Sigmoid colon (tissue), 4 donors: Measurements from ENCODE around the gene ELP2.

Source experiments
- CTCF ChIP-seq, 4 experiments: fragments of 450-650 bp in 3 of 4; fragments of 200-600 bp in 1 of 4; IDR thresholded peaks; one replicate each; pipeline ENCODE4 v1.5.1; 2016 to 2019; ENCODE audit warnings: antibody characterized with exemption in 4 of 4, mild to moderate bottlenecking in 3 of 4, moderate library complexity in 2 of 4
- EP300 ChIP-seq, 4 donors: sonication (generic); formaldehyde crosslinking; IDR thresholded peaks; one replicate each; pipeline ENCODE4 v1.6.1; 2017; ENCODE audit warnings: antibody characterized with exemption in 4 of 4
- POLR2A ChIP-seq, 2 donors: fragments of 450-650 bp; IDR thresholded peaks; one replicate each; pipeline ENCODE4 v1.6.1; 2016; ENCODE audit warnings: antibody characterized with exemption in 2 of 2, mild to moderate bottlenecking in 2 of 2, moderate library complexity in 2 of 2
- POLR2AphosphoS5 ChIP-seq, 4 donors: sonication (generic); formaldehyde crosslinking; IDR thresholded peaks; one replicate each; pipeline ENCODE4 v1.6.1; 2017; ENCODE audit warnings: antibody characterized with exemption in 4 of 4

DNA sequence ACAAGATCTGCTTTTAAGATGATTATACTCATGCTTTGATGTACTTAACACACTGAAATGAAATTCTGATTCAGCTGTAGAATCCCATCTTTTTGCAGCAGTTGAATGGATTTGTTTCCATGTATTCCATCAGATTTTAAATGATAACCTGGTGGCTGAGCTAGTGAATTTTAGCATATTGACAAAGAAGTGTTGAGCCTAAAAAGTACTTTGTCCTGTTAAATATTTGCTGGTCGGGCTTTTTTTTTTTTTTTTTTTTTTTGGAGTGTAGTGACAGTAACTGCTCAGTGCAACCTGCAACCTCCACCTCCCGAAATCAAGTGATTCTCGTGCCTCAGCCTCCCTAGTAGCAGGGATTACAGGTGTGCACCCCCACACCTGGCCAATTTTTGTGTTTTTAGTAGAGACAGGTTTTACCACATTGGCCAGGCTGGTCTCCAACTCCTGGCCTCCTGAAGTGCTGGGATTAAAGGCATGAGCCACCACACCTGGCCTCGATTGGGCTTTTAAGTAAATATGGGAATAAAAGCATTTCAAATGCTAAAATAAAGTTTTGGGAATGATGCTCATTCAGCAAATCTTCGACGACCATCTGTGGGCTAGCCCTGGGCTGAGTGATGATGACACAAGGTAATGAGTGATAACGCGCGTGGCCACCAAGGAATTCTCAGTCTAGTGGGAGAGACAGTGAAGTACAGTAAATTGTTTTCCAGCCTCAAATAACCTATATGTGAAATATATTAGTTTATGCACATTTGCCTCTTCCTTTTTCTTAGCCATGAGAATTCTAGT lies 2.2 kb downstream of the ELP2 start:
- no peak for TF ChIP-seq EP300 (IDR thresholded peaks at IDR 0.05)
- no peak for TF ChIP-seq CTCF (IDR thresholded peaks at IDR 0.05)
- no peak for TF ChIP-seq POLR2AphosphoS5 (IDR thresholded peaks at IDR 0.05)
- no peak for TF ChIP-seq POLR2A (IDR thresholded peaks at IDR 0.05)
